Measurements from ENCODE around the gene NAT9.

GRCh38 chr17:74803971-74804370, 27.8 kb upstream of the NAT9 start:
- TF ChIP-seq CTCF (IDR thresholded peaks at IDR 0.05 in 8 of 11, conservative IDR thresholded peaks at IDR 0.05 in 3 of 11) (no peak), POLR2AphosphoS5 (IDR thresholded peaks at IDR 0.05) (no peak), POLR2A (IDR thresholded peaks at IDR 0.05) (no peak)

Data from spleen (tissue), 7 donors.